ENCODE results near the gene QKI. TPM values are rescaled to one million over a fixed set of nuclear protein-coding genes. Genes with fewer than 3 reads are reported as not detected.

Gene QKI
- total and polyA plus RNA-seq, 2 of the 8 experiments (the other 6 are each of a cell fraction or from before 2014, with no cell fraction given), result 181 to 183 TPM

GRCh38 chr6:163532526-163533078, 118.1 kb downstream of the QKI start (continued):
- TF ChIP-seq HDAC6 (IDR thresholded peaks at IDR 0.05; ENCODE audit: low read depth, low read length) (no peak), NANOG (IDR thresholded peaks at IDR 0.05; ENCODE audit: insufficient read depth, low read depth, low read length, poor library complexity, severe bottlenecking) (no peak), FOSL1 (IDR thresholded peaks at IDR 0.05; ENCODE audit: insufficient read depth, low read depth, low read length) (no peak)
- TF ChIP-seq, protein P1, sequence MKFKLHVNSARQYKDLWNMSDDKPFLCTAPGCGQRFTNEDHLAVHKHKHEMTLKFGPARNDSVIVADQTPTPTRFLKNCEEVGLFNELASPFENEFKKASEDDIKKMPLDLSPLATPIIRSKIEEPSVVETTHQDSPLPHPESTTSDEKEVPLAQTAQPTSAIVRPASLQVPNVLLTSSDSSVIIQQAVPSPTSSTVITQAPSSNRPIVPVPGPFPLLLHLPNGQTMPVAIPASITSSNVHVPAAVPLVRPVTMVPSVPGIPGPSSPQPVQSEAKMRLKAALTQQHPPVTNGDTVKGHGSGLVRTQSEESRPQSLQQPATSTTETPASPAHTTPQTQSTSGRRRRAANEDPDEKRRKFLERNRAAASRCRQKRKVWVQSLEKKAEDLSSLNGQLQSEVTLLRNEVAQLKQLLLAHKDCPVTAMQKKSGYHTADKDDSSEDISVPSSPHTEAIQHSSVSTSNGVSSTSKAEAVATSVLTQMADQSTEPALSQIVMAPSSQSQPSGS (IDR thresholded peaks at IDR 0.05; ENCODE audit: low read length), result no peak
